ENCODE results near the gene RAB44. TPM values are rescaled to one million over a fixed set of nuclear protein-coding genes. Genes with fewer than 3 reads are reported as not detected.

RAB44 gene
- total RNA-seq, 1 experiment from 2014 or later = not detected

- H3K4me3 Mint-ChIP-seq (ENCODE audit: unreplicated experiment) = no peak overlapping the region
- TF ChIP-seq CTCF (IDR thresholded peaks at IDR 0.05; ENCODE audit: insufficient read depth in 1 of 2, low read depth in 1 of 2, low read length in 1 of 2, severe bottlenecking in 1 of 2, unreplicated experiment in 1 of 2) = no peak
- no peak overlapping the region for H3K27ac Mint-ChIP-seq (ENCODE audit: unreplicated experiment)
- BruUV-seq (replicated peaks) = no TSS peak
- no peaks in the 10 kb centered on the region for H3K36me3 Mint-ChIP-seq (ENCODE audit: insufficient read depth, unreplicated experiment)
- Histone ChIP-seq H3K27me3 (replicated peaks; ENCODE audit: control insufficient read depth, insufficient read depth, low read length) (no peaks in the 10 kb centered on the region), H3K36me3 (ENCODE audit: control insufficient read depth, insufficient read depth, low read length) (no peaks in the 10 kb centered on the region), H3K9me3 (no peaks in the 10 kb centered on the region), H3K4me1 (no peaks in the 10 kb centered on the region), H3K4me3 (ENCODE audit: low read depth, low read length) (no peak overlapping the region)
- intact Hi-C loops (cut with micrococcal nuclease; ENCODE audit: unreplicated experiment) = no loop called here
- H3K27me3 Mint-ChIP-seq (ENCODE audit: insufficient read depth, unreplicated experiment) = peaks cover 3% of the 10 kb centered on the region
- no peak for DNase-seq
- CTCF ChIA-PET = interaction anchor here (0.6 kb wide), 1 partner anchor 15 kb away, joined by 3 read pairs; no protein-coding TSS in a partner anchor
- H3K4me1 Mint-ChIP-seq (ENCODE audit: low read depth, unreplicated experiment) = no peaks in the 10 kb centered on the region
- POLR2A ChIA-PET = no interaction called here
- no peaks in the 10 kb centered on the region for H3K9me3 Mint-ChIP-seq (ENCODE audit: unreplicated experiment)
Observed at GRCh38 chr6:36771145-36771544, 73.5 kb downstream of the RAB44 start.

DNA sequence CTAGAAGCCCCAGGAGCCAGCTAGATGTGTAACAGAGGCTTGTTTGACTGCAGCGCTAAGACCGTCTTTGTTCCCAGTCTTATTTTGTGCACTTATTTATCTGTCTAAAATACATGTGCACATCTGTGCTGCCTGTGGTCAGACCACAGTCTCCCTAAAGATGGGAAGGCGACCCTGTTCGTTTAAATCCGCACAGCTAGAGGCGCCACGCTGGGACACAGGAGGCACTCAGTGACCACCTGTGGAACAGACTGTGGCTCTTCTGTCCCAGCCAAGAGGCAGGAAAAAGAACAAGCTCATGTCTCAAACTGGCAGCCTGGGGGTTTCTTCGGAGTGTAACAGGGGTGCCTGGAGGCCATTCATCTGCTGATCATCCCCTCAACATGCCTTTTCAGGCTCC lies 74.8 kb downstream of the RAB44 start:
- CTCF ChIA-PET = interaction anchor here (0.7 to 1.1 kb wide), 3 partner anchors 9 to 79 kb away, joined by 3 read pairs; no protein-coding TSS in a partner anchor
- no peaks in the 10 kb centered on the region for H3K4me1 Mint-ChIP-seq (ENCODE audit: low read depth, unreplicated experiment)
- no TSS peak for BruUV-seq (replicated peaks)

DNA sequence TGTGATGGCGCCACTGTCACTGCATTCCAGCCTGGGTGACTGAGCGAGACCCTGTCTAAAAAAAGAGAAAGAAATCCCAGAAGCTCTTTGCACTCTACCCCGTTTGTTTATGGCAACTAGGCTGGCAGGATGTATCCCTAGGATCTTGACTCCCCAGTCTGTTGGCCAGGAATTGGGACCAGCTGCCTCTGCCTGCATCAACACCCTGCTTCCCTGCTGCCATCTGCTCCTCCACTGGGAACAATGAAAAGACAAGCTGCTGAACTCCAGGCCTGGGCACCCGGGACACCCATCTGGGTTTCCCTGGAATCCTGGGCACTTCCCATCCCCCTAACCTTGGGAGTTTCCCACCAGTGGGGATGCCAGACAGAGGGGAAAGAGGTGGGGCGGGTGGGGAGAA lies 76.7 kb downstream of the RAB44 start:
- Histone ChIP-seq H3K27me3 (replicated peaks; ENCODE audit: control insufficient read depth, insufficient read depth, low read length) (no peaks in the 10 kb centered on the region), H3K9me3 (no peaks in the 10 kb centered on the region), H3K36me3 (ENCODE audit: control insufficient read depth, insufficient read depth, low read length) (no peaks in the 10 kb centered on the region), H3K4me1 (no peaks in the 10 kb centered on the region), H3K4me3 (ENCODE audit: low read depth, low read length) (no peak overlapping the region)
- Mint-ChIP-seq H3K4me3 (ENCODE audit: unreplicated experiment) (no peak overlapping the region), H3K27ac (ENCODE audit: unreplicated experiment) (no peak overlapping the region), H3K4me1 (ENCODE audit: low read depth, unreplicated experiment) (no peaks in the 10 kb centered on the region), H3K27me3 (ENCODE audit: insufficient read depth, unreplicated experiment) (peaks cover 5% of the 10 kb centered on the region), H3K36me3 (ENCODE audit: insufficient read depth, unreplicated experiment) (no peaks in the 10 kb centered on the region), H3K9me3 (ENCODE audit: unreplicated experiment) (no peaks in the 10 kb centered on the region)
- TF ChIP-seq CTCF (IDR thresholded peaks at IDR 0.05; ENCODE audit: insufficient read depth in 1 of 2, low read depth in 1 of 2, low read length in 1 of 2, severe bottlenecking in 1 of 2, unreplicated experiment in 1 of 2) = no peak
- DNase-seq = no peak
- POLR2A ChIA-PET = no interaction called here
- CTCF ChIA-PET = interaction anchor here (0.8 to 0.9 kb wide), 2 partner anchors 9 to 77 kb away, joined by 3 to 4 read pairs; no protein-coding TSS in a partner anchor
- no TSS peak for BruUV-seq (replicated peaks)
- intact Hi-C loops (cut with micrococcal nuclease; ENCODE audit: unreplicated experiment) = no loop called here

More for the DNA sequence above, 74.8 kb downstream of the RAB44 start:
- no peaks in the 10 kb centered on the region for H3K27me3 ChIP-seq (replicated peaks; ENCODE audit: control insufficient read depth, insufficient read depth, low read length)
- Mint-ChIP-seq H3K9me3 (ENCODE audit: unreplicated experiment) (no peaks in the 10 kb centered on the region), H3K27me3 (ENCODE audit: insufficient read depth, unreplicated experiment) (peaks cover 3% of the 10 kb centered on the region), H3K4me3 (ENCODE audit: unreplicated experiment) (no peak overlapping the region), H3K36me3 (ENCODE audit: insufficient read depth, unreplicated experiment) (no peaks in the 10 kb centered on the region), H3K27ac (ENCODE audit: unreplicated experiment) (no peak overlapping the region)
- H3K36me3 ChIP-seq (ENCODE audit: control insufficient read depth, insufficient read depth, low read length) = no peaks in the 10 kb centered on the region
- no peak overlapping the region for H3K4me3 ChIP-seq (ENCODE audit: low read depth, low read length)
- no peaks in the 10 kb centered on the region for H3K4me1 ChIP-seq
- POLR2A ChIA-PET = no interaction called here
- DNase-seq = no peak
- intact Hi-C loops (cut with micrococcal nuclease; ENCODE audit: unreplicated experiment) = no loop called here
- H3K9me3 ChIP-seq = no peaks in the 10 kb centered on the region
- TF ChIP-seq CTCF (IDR thresholded peaks at IDR 0.05; ENCODE audit: insufficient read depth in 1 of 2, low read depth in 1 of 2, low read length in 1 of 2, severe bottlenecking in 1 of 2, unreplicated experiment in 1 of 2) = no peak
